GM21526 (cell line): ENCODE measurements around the gene MIX23.
"Not testable (repeated sequence)": the region's sequence is repeated elsewhere in the genome, so short reads cannot be mapped to it uniquely, and the experiment has no call there.

Experiments
- ATAC-seq: cut with Tn5 transposase; IDR thresholded peaks from one replicate; pipeline ENCODE4 v1.9.1; 2021; ENCODE audit warnings: moderate library complexity; ENCODE audit not compliant: unreplicated experiment, low FRiP score

The MIX23 gene

DNA sequence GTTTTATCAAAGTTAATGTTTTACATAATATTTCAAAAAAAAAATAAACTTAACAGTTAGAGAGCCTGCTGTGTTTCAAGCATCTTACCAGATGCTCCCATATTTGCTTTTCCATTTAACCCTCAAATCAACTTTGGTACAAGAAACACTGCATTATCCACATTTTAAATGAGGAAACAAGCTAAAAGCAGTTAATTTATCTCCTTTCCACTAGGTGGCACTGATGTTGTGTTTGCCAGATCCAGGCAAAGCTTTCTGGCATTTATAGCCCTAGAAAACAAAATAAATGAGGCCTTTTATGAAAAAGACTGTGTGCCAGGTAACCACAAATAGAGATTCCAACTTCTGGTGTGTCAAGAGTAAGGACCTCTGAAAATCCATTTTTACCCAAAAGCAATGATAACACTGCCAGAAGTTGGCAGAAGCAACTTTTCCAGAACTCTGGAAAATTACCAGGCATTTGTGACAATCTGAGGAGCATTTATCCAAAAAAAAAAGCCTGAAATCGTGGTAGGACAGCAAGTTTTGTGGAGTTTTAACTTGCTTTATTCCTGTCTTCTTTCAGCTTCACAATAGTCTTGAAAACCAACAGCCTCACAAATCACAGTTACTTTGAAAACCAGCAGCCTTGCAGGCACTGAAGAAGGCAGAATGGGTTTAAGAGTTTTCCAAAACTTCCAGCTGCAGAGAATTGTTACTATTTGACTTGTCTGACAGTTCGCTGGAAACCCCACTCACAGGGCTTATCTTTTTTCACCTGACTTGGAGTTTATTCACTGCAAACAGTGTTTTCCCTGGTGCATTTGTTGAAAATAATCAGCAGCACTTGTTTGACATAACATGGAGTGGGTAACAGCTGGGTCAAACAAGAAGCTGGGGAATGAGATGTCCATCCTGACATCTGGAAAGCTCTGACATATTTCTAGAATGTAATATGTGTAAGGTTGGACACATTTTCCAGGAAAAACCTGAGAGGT is 10.1 kb upstream of the MIX23 start:
- no peak for ATAC-seq

DNA sequence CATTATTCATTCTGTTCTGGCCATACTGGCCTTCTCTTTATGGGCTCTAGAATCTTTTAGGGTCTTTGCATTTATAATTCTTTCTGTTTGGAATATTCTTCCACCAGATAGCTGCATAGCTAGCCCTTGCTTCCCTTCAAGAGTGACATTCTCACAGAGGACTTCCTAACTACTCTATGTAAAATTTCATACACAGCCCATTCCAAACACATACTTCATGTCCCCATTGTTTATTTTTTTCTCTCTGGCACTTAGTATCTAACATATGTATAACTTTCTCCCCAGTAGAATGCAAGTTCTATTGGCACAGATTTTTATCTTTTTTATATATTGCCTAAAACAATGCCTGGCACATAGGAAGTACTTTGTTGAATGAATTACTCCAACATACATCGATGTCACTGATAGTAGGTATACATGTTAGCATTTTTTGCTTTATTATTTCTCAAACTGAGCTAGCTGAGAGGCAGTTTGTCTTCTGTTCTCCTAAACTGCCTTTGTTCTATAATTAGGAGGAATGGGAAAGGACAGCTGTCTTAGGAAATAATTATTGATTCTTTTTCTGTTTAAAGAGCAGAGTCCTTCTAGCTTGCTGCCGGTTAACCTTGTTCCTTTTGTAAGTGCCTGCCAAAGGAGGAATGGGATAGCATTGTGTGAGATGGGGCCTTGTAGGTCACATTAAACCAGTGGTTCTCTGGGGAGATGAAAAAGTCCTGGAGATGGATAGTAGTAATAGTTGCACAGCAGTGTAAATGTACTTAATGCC is 8.8 kb upstream of the MIX23 start:
- ATAC-seq, result no peak

- ATAC-seq, result no peak
These were observed 7.6 kb upstream of the MIX23 start for GRCh38 chr3:122390665-122391064.

GRCh38 chr3:122389892-122390291 is 6.9 kb upstream of the MIX23 start:
- ATAC-seq, result no peak

DNA sequence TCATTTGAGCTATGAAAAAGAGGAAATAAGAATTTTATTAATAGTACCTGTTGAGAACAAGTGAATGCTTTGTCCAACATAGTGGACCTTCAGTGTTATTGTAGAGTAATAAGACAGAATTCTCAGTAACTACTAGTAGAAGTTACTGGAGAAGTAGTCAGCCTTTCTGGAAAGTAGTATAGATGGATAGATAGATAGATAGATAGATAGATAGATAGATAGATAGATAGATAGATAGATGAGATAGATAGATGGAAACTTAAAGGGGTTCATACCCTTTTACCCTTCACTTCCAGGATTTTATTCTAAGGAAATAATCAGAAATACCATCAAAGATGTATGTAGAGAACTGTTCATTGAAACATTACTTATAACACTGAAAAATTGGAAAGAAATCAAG is 6.2 kb upstream of the MIX23 start:
- ATAC-seq, result no peak

- no peak for ATAC-seq
These were observed 4.7 kb upstream of the MIX23 start for GRCh38 chr3:122387709-122388108.

GRCh38 chr3:122383771-122384697 is 1.0 kb upstream of the MIX23 start, which contains the start of gene FAM162A:
Gene FAM162A (plus strand): TSS chr3:122384182. CDS start chr3:122384266, 84 bp downstream.
- ATAC-seq, result peak; percentile 92

- no peak for ATAC-seq
These were observed 5.1 kb downstream of the MIX23 start for GRCh38 chr3:122377975-122378374.

DNA sequence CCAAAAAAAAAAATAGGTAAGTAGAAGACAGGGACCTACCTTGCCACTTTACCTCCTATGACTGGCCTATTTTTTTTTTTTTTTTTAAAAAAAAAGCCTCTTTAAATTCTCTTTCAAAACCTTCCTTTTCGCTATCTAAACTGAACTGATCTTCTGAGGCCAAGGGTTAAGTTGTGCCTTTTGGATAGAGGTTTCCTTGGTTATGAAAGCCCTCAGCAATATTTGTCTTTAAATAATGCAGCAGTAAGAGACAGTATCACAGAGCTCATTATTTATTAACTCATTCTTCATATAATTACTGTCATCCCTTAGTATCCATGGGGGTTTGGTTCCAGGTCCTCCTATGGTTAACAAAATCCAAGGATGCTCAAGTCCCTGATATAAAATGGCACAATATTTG is 9.0 kb downstream of the MIX23 start:
- ATAC-seq, result no peak

- ATAC-seq, result no peak
These were observed 16.7 kb downstream of the MIX23 start for GRCh38 chr3:122366379-122366749.

- ATAC-seq, result not testable (repeated sequence)
These were observed 17.3 kb downstream of the MIX23 start for GRCh38 chr3:122365582-122366378.

DNA sequence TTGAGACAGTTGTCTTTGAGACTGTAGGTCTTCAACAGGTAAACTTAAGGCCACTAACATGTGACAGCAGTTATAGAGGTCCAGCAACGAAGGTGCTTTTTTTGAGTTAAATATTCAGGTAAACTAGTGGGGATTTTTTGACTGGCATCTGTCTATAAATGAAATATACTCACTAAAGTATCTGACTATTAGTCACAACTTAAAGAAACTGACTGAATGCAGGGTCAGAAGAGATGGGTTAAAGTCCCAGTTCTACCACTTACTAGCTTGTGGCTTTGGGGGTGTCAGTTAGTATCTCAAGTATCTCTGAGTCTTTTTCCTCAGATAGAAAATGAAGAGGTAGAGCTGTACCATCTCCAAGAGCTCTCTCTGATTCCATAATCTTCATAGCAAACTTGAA is 18.0 kb downstream of the MIX23 start:
- no peak for ATAC-seq

GRCh38 chr3:122364490-122364889 is 18.5 kb downstream of the MIX23 start:
- ATAC-seq, result no peak

GRCh38 chr3:122362026-122362425 is 21.0 kb downstream of the MIX23 start:
- no peak for ATAC-seq

DNA sequence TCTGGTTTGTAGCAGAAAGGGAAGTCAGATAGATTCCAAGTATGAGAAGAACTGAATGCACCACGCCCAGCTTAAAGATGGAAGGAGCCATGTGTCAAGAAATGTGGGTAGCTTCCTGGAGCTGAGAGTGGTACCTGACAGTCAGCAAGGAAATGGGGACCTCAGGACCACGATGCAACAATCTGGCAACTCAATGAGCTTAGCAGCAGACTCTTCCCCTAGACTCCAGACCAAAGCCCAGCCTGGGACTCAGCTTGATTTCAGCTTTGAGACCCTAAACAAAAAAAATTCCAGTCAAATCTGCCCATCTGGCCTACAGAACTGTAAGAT is 24.4 kb downstream of the MIX23 start:
- ATAC-seq, result no peak

- no peak for ATAC-seq
These were observed 25.0 kb downstream of the MIX23 start for GRCh38 chr3:122357828-122358702.

DNA sequence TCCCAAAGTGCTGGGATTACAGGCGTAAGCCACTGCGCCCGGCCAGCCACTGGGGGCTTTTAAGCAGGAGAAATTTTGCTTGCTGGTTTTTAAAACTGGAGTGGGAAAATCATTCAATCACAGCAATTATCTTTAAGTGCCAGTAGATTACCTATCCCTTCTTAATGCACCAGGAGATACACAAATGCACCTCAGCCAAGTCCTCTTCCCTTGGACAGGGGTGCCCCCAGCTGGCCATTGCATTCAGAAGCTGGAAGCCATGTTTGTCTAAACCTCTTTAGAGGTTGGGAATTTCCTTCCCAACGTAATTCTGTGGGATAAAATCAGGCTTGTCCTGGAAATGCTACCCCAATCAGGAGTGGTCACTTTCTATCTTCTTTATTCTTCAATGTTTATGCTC is 26.6 kb downstream of the MIX23 start:
- ATAC-seq, result no peak

GRCh38 chr3:122355612-122356011 is 27.4 kb downstream of the MIX23 start:
- ATAC-seq, result no peak

- no peak for ATAC-seq
These were observed 29.1 kb downstream of the MIX23 start for GRCh38 chr3:122353893-122354401.
